Endothelial cell of umbilical vein (primary cell): ENCODE measurements around the gene CCDC191. TPM values are rescaled to one million over a fixed set of nuclear protein-coding genes. Genes with fewer than 3 reads are reported as not detected.

Source experiments
- BruUV-seq: library from RNA; stranded (reverse); fragments of 400-500 nt; replicated peaks from 2 replicates; lab custom pipeline; 2021; lab: Mats Ljungman, UMichigan
- CTCF ChIA-PET: fragments of 300-600, 350-600 bp; sonication (Branson Sonifier 250); formaldehyde crosslinking; loops from one replicate; lab custom pipeline; 2021; ENCODE audit warnings: antibody characterized with exemption, inconsistent platforms; lab: Charles Lee
- POLR2A ChIA-PET: fragments of 300-600, 350-600 bp; sonication (Branson Sonifier 250); formaldehyde crosslinking; loops from one replicate; lab custom pipeline; 2021; ENCODE audit warnings: antibody characterized with exemption, inconsistent platforms; lab: Charles Lee
- DNase-seq: peaks from one replicate; pipeline ENCODE4 v3.0.0-alpha.2; 2011; ENCODE audit warnings: low read depth, low spot score
- FAIRE-seq: peaks from 2 replicates; lab custom pipeline; 2011; peaks lifted over from hg19 to GRCh38; lab: Jason Lieb, UNC
- H2AFZ ChIP-seq: 2 replicates; pipeline ENCODE4 v1.6.0; 2012; ENCODE audit warnings: low read depth, low read length, control low read depth, inconsistent platforms
- H3K27ac ChIP-seq: 2 replicates; pipeline ENCODE4 v1.5.1; 2011; ENCODE audit warnings: low read depth, mild to moderate bottlenecking, control low read depth, low read length, moderate library complexity; ENCODE audit not compliant: insufficient read depth
- H3K27me3 ChIP-seq, 2 experiments: 2 replicates each; pipeline versions ENCODE4 v1.6.0 to v1.6.1; 2011; ENCODE audit warnings: low read length in 2 of 2, mixed read lengths in 1 of 2; ENCODE audit not compliant: control insufficient read depth in 2 of 2, insufficient read depth in 2 of 2
- H3K36me3 ChIP-seq, 2 experiments: 2 replicates in 1 of 2; 3 replicates in 1 of 2; pipeline ENCODE4 v1.5.1; 2011; ENCODE audit warnings: low read length in 2 of 2, mild to moderate bottlenecking in 1 of 2, moderate library complexity in 1 of 2; ENCODE audit not compliant: control insufficient read depth in 2 of 2, insufficient read depth in 2 of 2; ENCODE audit errors: extremely low read depth in 1 of 2
- H3K4me1 ChIP-seq: 3 replicates; pipeline ENCODE4 v1.5.1; 2011; ENCODE audit warnings: mild to moderate bottlenecking, low read length; ENCODE audit not compliant: control insufficient read depth, insufficient read depth; ENCODE audit errors: extremely low read depth
- H3K4me2 ChIP-seq: 2 replicates; pipeline ENCODE4 v1.6.1; 2011; ENCODE audit warnings: low read length, control low read depth, mixed read lengths; ENCODE audit not compliant: insufficient read depth
- H3K4me3 ChIP-seq, 3 experiments: fragments of 200-600 bp in 1 of 3; sonication (generic), shearing (Covaris generic) in 1 of 3; replicated peaks in 1 of 3; 2 replicates each; pipeline ENCODE4 v1.5.1; 2011 to 2016; ENCODE audit warnings: control low read depth in 3 of 3, low read length in 3 of 3, mild to moderate bottlenecking in 2 of 3, inconsistent platforms in 1 of 3, low read depth in 1 of 3, moderate library complexity in 1 of 3; ENCODE audit not compliant: insufficient read depth in 1 of 3
- H3K79me2 ChIP-seq: 2 replicates; pipeline ENCODE4 v1.6.0; 2012; ENCODE audit warnings: low read length, inconsistent platforms; ENCODE audit not compliant: control insufficient read depth, insufficient read depth
- H3K9ac ChIP-seq: replicated peaks from 2 replicates; pipeline ENCODE3; 2011; ENCODE audit warnings: low read length, control low read depth; ENCODE audit not compliant: insufficient read depth; ENCODE audit errors: extremely low read depth
- H3K9me1 ChIP-seq: replicated peaks from 3 replicates; pipeline ENCODE4 v1.6.0; 2011; ENCODE audit warnings: mild to moderate bottlenecking, low read length; ENCODE audit not compliant: control insufficient read depth, insufficient read depth; ENCODE audit errors: extremely low read depth
- H3K9me3 ChIP-seq: replicated peaks from 2 replicates; pipeline ENCODE4 v1.5.1; 2012; ENCODE audit warnings: low read length, inconsistent platforms; ENCODE audit not compliant: control insufficient read depth, insufficient read depth
- H4K20me1 ChIP-seq: replicated peaks from 2 replicates; pipeline ENCODE3; 2011; ENCODE audit warnings: mild to moderate bottlenecking, low read length; ENCODE audit not compliant: control insufficient read depth, insufficient read depth; ENCODE audit errors: extremely low read depth
- CTCF ChIP-seq, 2 donors: IDR thresholded peaks; 1 replicate in 1 of 2; 2 replicates in 1 of 2; pipeline ENCODE4 v1.5.1; 2011; ENCODE audit warnings: low read length in 2 of 2, mild to moderate bottlenecking in 2 of 2, moderate library complexity in 2 of 2, control low read depth in 1 of 2, inconsistent platforms in 1 of 2, low read depth in 1 of 2; ENCODE audit not compliant: insufficient read depth in 1 of 2; ENCODE audit errors: extremely low read depth in 1 of 2
- EZH2 ChIP-seq: IDR thresholded peaks from 2 replicates; pipeline ENCODE4 v1.6.1; 2012; ENCODE audit warnings: borderline replicate concordance, low read depth, mild to moderate bottlenecking, moderate library complexity, low read length, inconsistent platforms; ENCODE audit not compliant: severe bottlenecking
- FOS ChIP-seq: IDR thresholded peaks from 2 replicates; pipeline ENCODE4 v1.6.1; 2011; ENCODE audit warnings: mild to moderate bottlenecking, low read length, moderate library complexity, borderline replicate concordance; ENCODE audit not compliant: insufficient read depth
- GATA2 ChIP-seq: IDR thresholded peaks from 2 replicates; pipeline ENCODE4 v1.7.0; 2011; ENCODE audit warnings: low read depth, mild to moderate bottlenecking, moderate library complexity, mixed read lengths, low read length; ENCODE audit not compliant: insufficient read length, insufficient read depth
- JUN ChIP-seq: IDR thresholded peaks from 2 replicates; pipeline ENCODE4 v1.6.1; 2011; ENCODE audit warnings: borderline replicate concordance, low read depth; ENCODE audit not compliant: insufficient read length, insufficient read depth
- MAX ChIP-seq: IDR thresholded peaks from 2 replicates; pipeline ENCODE4 v1.6.1; 2011; ENCODE audit not compliant: insufficient read depth, insufficient read length
- MYC ChIP-seq: IDR thresholded peaks from one replicate; pipeline ENCODE4 v1.6.1; 2011; ENCODE audit warnings: mild to moderate bottlenecking, low read depth, low read length
- POLR2A ChIP-seq: IDR thresholded peaks from 2 replicates; pipeline ENCODE4 v1.6.1; 2012; ENCODE audit warnings: low read depth, mild to moderate bottlenecking, control low read depth, low read length
- POLR2AphosphoS5 ChIP-seq: IDR thresholded peaks from 2 replicates; pipeline ENCODE4 v1.6.1; 2012; ENCODE audit warnings: low read depth, mild to moderate bottlenecking, control low read depth, low read length, moderate library complexity; ENCODE audit not compliant: insufficient read depth
- dilution Hi-C: fragments of 300-500 bp; cut with MboI; formaldehyde crosslinking; loops from one replicate; pipeline ENCODE4 v1.15.0; 2019; ENCODE audit warnings: low sequenced_read_pairs; ENCODE audit not compliant: extremely low pct_ligation_motif_present
- intact Hi-C: fragments of 100-400 bp; cut with micrococcal nuclease; formaldehyde crosslinking; loops from one replicate; pipeline ENCODE4 v1.10.0; 2022
- polyA plus RNA-seq, 4 experiments: library from polyadenylated mRNA; depleted of rRNA in 3 of 4; stranded (reverse) in 3 of 4; unstranded in 1 of 4; fragments of >200 nt; gene quantifications; 2 replicates each; pipeline versions ENCODE4 v1.2.1 to v1.2.3, GENCODE V29; 2011 to 2012; ENCODE audit warnings: missing spikeins in 1 of 4
- total RNA-seq: library from RNA; stranded (reverse); gene quantifications from 2 replicates; pipeline ENCODE4 v1.2.3, GENCODE V29; 2021

Gene CCDC191
- total and polyA plus RNA-seq, 2 donors (not counting 3 experiments of a cell fraction or from before 2014, with no cell fraction given): 1.7 to 4.9 TPM

- Histone ChIP-seq H3K4me3 (peak overlapping the region in 2 of 3 experiments; percentile 29 to 55), H3K4me1 (peaks cover 22% of the 10 kb centered on the region), H3K79me2 (no peaks in the 10 kb centered on the region), H3K27me3 (no peaks in the 10 kb centered on the region), H3K9ac (peak overlapping the region; percentile 53), H3K9me1 (no peaks in the 10 kb centered on the region), H3K9me3 (no peaks in the 10 kb centered on the region), H2AFZ (no peak overlapping the region), H3K36me3 (peaks cover 9 to 11% of the 10 kb centered on the region in 2 experiments), H4K20me1 (no peaks in the 10 kb centered on the region), H3K27ac (peak overlapping the region; percentile 63), H3K4me2 (peak overlapping the region; percentile 85)
- intact Hi-C loops (loop anchor here (5.0 kb wide), 1 partner anchor 42 kb away; no protein-coding TSS in a partner anchor), dilution Hi-C loops (no loop called here)
- no peak for TF ChIP-seq CTCF (IDR thresholded peaks at IDR 0.05; ENCODE audit: extremely low read depth in 1 of 2, insufficient read depth in 1 of 2, low read depth in 1 of 2, low read length in 2 of 2)
- TF ChIP-seq JUN: no peak
- no peak for TF ChIP-seq FOS
- TF ChIP-seq MAX: no peak
- no peak for TF ChIP-seq POLR2A
- no peak for TF ChIP-seq MYC
- no peak for TF ChIP-seq GATA2
- no peak for TF ChIP-seq POLR2AphosphoS5
- no peak for TF ChIP-seq EZH2
- no peak for DNase-seq
- FAIRE-seq: peak; percentile 37
- CTCF ChIA-PET: interaction anchor here (0.6 to 2.2 kb wide), 5 partner anchors 9 to 238 kb away, joined by 3 to 13 read pairs (median 5); no protein-coding TSS in a partner anchor
- BruUV-seq: TSS peak; percentile 64
- POLR2A ChIA-PET: no interaction called here
These were observed 23.9 kb upstream of the CCDC191 start for GRCh38 chr3:114080201-114080600.
